K562 (cell line): ENCODE results near the gene DBF4B.
"Not testable (repeated sequence)": the region's sequence is repeated elsewhere in the genome, so short reads cannot be mapped to it uniquely, and the experiment has no call there.

ENCODE experiments used
- FUS ChIP-seq: fragments of 200-400 bp; formaldehyde crosslinking; optimal IDR thresholded peaks from 2 replicates; pipeline ENCODE3; 2017; ENCODE audit warnings: low read depth, low read length
- NCOR1 ChIP-seq: fragments of 450-650 bp; IDR thresholded peaks from 2 replicates; pipeline ENCODE4 v1.6.1; 2016; ENCODE audit warnings: mild to moderate bottlenecking, moderate library complexity
- POLR2AphosphoS2 ChIP-seq: IDR thresholded peaks from 2 replicates; pipeline ENCODE4 v1.6.1; 2012; ENCODE audit warnings: low read length, improper control_type of control experiment
- RHOXF2B ChIP-seq: fragments of 250-450 bp; sonication (Bioruptor Pico); conservative IDR thresholded peaks from 2 replicates; pipeline ENCODE4 v1.5.1; 2021
- TF ChIP-seq, protein P1 (sequence below), 3 experiments: IDR thresholded peaks in 2 of 3; conservative IDR thresholded peaks in 1 of 3; 2 replicates each; pipeline ENCODE4 v1.5.1; 2011 to 2012; ENCODE audit warnings: low read length in 3 of 3, mild to moderate bottlenecking in 3 of 3, control low read depth in 2 of 3, improper control_type of control experiment in 1 of 3, inconsistent platforms in 1 of 3, low read depth in 1 of 3, mixed read lengths in 1 of 3, moderate library complexity in 1 of 3; ENCODE audit not compliant: insufficient read depth in 2 of 3

DNA sequence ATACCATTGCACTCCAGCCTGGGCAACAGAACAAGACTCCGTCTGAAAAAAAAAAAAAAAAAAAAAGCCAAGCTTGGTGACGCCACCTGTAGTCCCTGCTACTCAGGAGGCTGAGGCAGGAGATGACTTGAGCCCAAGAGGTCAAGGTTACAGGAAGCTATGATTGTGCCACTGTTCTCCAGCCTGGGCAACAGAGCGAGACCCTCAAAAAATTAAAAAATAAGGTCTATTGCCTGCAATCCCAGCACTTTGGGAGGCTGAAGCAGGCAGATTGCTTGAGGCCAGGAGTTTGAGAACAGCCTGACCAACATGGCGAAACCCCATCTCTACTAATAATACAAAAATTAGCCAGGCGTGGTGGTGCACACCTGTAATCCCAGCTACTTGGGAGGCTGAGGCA is 46.7 kb downstream of the DBF4B start:
- not testable (repeated sequence) for TF ChIP-seq FUS, POLR2AphosphoS2, NCOR1, RHOXF2B
- TF ChIP-seq, protein P1, sequence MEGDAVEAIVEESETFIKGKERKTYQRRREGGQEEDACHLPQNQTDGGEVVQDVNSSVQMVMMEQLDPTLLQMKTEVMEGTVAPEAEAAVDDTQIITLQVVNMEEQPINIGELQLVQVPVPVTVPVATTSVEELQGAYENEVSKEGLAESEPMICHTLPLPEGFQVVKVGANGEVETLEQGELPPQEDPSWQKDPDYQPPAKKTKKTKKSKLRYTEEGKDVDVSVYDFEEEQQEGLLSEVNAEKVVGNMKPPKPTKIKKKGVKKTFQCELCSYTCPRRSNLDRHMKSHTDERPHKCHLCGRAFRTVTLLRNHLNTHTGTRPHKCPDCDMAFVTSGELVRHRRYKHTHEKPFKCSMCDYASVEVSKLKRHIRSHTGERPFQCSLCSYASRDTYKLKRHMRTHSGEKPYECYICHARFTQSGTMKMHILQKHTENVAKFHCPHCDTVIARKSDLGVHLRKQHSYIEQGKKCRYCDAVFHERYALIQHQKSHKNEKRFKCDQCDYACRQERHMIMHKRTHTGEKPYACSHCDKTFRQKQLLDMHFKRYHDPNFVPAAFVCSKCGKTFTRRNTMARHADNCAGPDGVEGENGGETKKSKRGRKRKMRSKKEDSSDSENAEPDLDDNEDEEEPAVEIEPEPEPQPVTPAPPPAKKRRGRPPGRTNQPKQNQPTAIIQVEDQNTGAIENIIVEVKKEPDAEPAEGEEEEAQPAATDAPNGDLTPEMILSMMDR (IDR thresholded peaks at IDR 0.05 in 2 of 3, conservative IDR thresholded peaks at IDR 0.05 in 1 of 3; ENCODE audit: insufficient read depth in 2 of 3, low read depth in 1 of 3, low read length in 3 of 3): not testable (repeated sequence)
